Pancreas (tissue), 10 donors: ENCODE results near the gene EPB41L3. TPM values are rescaled to one million over a fixed set of nuclear protein-coding genes. Genes with fewer than 3 reads are reported as not detected.

Experiments
- ATAC-seq, 4 donors: fragments of 200-7000 bp; cut with Tn5 transposase; one replicate each; pipeline versions ENCODE4 v1.8.0 to v1.9.1; 2020; ENCODE audit warnings: mild to moderate bottlenecking in 4 of 4, moderate library complexity in 4 of 4
- DNase-seq, 6 donors: peaks; one replicate each; pipeline ENCODE4 v3.0.0-alpha.2; 2020
- FAIRE-seq: peaks from 2 replicates; lab custom pipeline; 2012; peaks lifted over from hg19 to GRCh38; lab: Jason Lieb, UNC
- H3K27ac ChIP-seq, 4 donors: fragments of 200-600 bp; sonication (generic); 1 replicate in 3 of 4; 2 replicates in 1 of 4; pipeline versions ENCODE4 v1.5.0 to v1.8.0; 2020
- H3K27me3 ChIP-seq, 4 donors: fragments of 200-600 bp; one replicate each; pipeline ENCODE4 v1.8.0; 2021
- H3K36me3 ChIP-seq, 3 donors: fragments of 200-600 bp; sonication (generic) in 1 of 3; one replicate each; pipeline versions ENCODE4 v1.5.0 to v1.8.0; 2020 to 2021
- H3K4me1 ChIP-seq, 3 donors: fragments of 200-600 bp; one replicate each; pipeline ENCODE4 v1.8.0; 2021
- H3K4me3 ChIP-seq, 4 donors: fragments of 200-600 bp; sonication (generic) in 2 of 4; one replicate each; pipeline versions ENCODE4 v1.5.0 to v1.8.0; 2020 to 2021
- H3K9me3 ChIP-seq, 4 donors: fragments of 200-600 bp; one replicate each; pipeline ENCODE4 v1.8.0; 2021
- CTCF ChIP-seq, 4 donors: fragments of 200-600 bp; sonication (generic) in 3 of 4; IDR thresholded peaks; one replicate each; pipeline versions ENCODE4 v1.5.0 to v1.8.0; 2021; ENCODE audit warnings: antibody characterized with exemption in 4 of 4
- WGBS, 2 donors: extraction: QIAGEN DNeasy Blood & Tissue Kit; methylation state at CpG; one replicate each; pipeline ENCODE4 v1.1.7; 2013; 5-methylcytosine and 5-hydroxymethylcytosine counted together
- intact Hi-C, 3 donors: fragments of 100-400 bp; cut with DNase I; formaldehyde crosslinking; loops; one replicate each; pipeline versions ENCODE4 v1.11.1 to v1.14.2; 2022
- polyA plus RNA-seq, 2 donors: library from polyadenylated mRNA; stranded (reverse); fragments of 200-250 nt; gene quantifications; one replicate each; pipeline ENCODE4 v1.2.3, GENCODE V29; 2013
- total RNA-seq, 6 donors: library from RNA; stranded (reverse); fragmentation: NEBNext Ultra II Directional in 4 of 6; extraction: Animal tissue kit (Norgen Biotek cat#: 25700) in 4 of 6; gene quantifications; one replicate each; pipeline versions ENCODE4 v1.2.1 to v1.2.4, GENCODE V29; 2021 to 2023
- donor health status: healthy with polysubstance abuse.
- donor health status: DM: no; HTN: no; CAD: no; lungs with moderate emphysema.
- donor health status: DM: no; HTN: no; CAD: no.
- donor health status: control.
- donor health status: control.
- donor health status: Bipolar disorder and iron deficiency.
- donor health status: DM: yes; HTN: yes; CAD: no.
- donor health status: DM: no; HTN: no; CAD: no.
- donor health status: DM: no; HTN: no; CAD: no.
- donor health status: DM: yes; HTN: yes; CAD: no.

Gene EPB41L3
- total and polyA plus RNA-seq, 8 donors: 3.8 to 18.3 (median 11.1) TPM

DNA sequence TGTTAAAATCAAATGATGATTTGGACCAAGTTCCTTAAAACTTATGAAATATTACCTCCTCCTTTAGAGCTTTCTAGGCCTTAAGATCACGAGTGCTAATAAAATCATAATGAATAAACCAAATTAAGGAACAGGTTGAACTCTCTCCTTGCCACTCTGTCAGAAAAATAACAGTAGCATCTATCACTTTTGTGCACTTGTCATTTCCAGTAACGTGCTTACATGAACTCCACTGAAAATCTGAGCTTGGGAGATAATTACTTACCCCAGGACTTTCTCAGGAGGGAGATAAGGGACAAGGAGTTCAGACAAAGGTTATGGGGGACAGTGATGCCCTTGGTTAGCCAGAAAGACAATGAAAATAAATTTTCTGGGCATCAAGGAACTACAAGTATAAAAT, 36.0 kb downstream of the EPB41L3 start:
- Histone ChIP-seq H3K27ac (no peak overlapping the region), H3K9me3 (no peaks in the 10 kb centered on the region), H3K27me3 (no peaks in the 10 kb centered on the region), H3K4me1 (no peaks in the 10 kb centered on the region), H3K36me3 (no peaks in the 10 kb centered on the region), H3K4me3 (no peak overlapping the region)
- no peak for FAIRE-seq
- no peak for TF ChIP-seq CTCF (IDR thresholded peaks at IDR 0.05)
- intact Hi-C loops: no loop called here
- DNase-seq: no peak
- ATAC-seq: no peak
- WGBS, 2 donors: 61 to 65% methylated on average over 2 of the region's 2 CpGs

DNA sequence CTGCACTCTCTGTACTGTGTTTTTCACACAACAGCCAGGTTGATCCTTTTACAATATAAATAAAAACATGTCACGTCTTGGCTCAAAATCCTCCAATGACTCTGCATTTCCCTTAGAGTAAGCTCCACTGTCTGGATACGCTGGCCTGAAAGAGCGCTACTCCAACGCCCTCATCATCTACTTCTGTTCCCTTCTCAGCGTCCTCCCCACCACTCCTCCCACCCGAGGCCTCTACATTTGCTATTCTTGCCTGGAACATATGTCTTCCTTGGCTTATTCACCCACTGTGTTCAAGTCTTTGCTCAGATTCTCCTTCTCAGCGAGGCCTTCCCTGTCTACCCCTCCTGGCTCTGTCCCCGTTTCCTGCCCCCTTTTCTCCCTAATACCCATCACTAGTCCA, 37.6 kb downstream of the EPB41L3 start:
- Histone ChIP-seq H3K4me3 (no peak overlapping the region), H3K27ac (no peak overlapping the region), H3K36me3 (no peaks in the 10 kb centered on the region), H3K9me3 (no peaks in the 10 kb centered on the region), H3K4me1 (no peaks in the 10 kb centered on the region), H3K27me3 (no peaks in the 10 kb centered on the region)
- FAIRE-seq (no peak), DNase-seq (no peak), ATAC-seq (no peak)
- WGBS, 2 donors: 87% methylated on average over 8 of the region's 8 CpGs
- no peak for TF ChIP-seq CTCF (IDR thresholded peaks at IDR 0.05)
- intact Hi-C loops: no loop called here

DNA sequence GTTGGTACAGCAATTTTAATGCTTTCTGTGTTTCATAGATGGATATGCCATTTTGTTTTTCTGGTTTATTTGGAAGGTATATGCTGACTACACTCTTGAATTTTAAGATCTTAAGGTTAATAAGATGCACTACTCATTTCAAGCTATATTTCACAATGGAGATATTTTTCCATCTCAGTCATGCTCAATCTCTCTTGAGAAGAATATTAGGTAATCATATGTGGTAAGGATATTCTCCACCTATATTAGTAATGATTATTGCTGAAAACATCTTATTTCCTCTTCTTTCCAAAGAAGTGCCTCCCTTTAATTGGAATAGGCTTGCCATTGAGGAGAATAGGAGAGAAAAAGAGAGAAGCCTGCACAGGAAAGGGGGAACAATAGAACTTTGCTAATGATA, 40.1 kb downstream of the EPB41L3 start:
- Histone ChIP-seq H3K4me1 (no peaks in the 10 kb centered on the region), H3K27me3 (no peaks in the 10 kb centered on the region), H3K9me3 (no peaks in the 10 kb centered on the region), H3K4me3 (no peak overlapping the region), H3K36me3 (no peaks in the 10 kb centered on the region), H3K27ac (no peak overlapping the region)
- DNase-seq: no peak
- intact Hi-C loops: no loop called here
- ATAC-seq: no peak
- no peak for FAIRE-seq
- TF ChIP-seq CTCF (IDR thresholded peaks at IDR 0.05): no peak

DNA sequence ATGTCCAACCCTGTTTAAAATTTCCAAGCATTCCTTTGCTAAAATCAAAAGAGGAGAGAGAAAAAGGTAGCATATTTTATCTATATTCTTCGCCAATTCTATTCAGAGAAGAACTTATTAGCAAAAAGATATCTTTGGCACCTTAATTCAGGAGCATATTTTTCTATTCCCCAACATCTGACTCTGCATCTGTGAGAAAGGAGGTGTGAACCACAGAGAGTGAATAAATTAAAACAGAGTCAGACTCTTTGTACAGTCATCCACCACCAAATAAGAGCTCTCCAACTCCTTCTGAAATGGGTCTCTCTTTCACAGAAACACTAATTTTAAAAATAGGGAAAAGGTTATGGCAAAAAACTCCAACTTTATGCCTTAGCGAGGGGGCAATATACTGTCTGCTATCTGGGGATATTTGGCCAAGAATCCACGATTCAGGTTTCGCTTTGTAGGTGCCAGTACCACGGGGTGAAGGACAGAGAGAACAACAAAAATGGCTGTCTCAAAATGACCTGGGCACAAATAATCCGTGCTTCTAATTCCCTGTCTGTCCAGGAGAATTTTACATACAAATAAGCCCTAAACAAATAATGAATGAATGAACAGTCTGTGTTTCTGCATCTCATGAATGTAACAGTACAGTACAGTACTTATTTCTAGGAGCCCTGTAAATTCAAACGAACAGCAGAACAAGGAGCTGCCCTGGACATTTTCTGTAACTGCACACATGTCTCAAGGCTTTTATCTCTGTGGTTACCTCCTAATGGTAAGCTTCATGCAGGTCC, 43.4 kb downstream of the EPB41L3 start:
- TF ChIP-seq CTCF (IDR thresholded peaks at IDR 0.05): no peak
- H3K36me3 ChIP-seq: no peaks in the 10 kb centered on the region
- H3K27ac ChIP-seq: no peak overlapping the region
- DNase-seq (no peak), ATAC-seq (no peak), FAIRE-seq (no peak)
- H3K4me3 ChIP-seq: no peak overlapping the region
- H3K4me1 ChIP-seq: no peaks in the 10 kb centered on the region
- intact Hi-C loops: no loop called here
- H3K27me3 ChIP-seq: no peaks in the 10 kb centered on the region
- WGBS, 2 donors: 61 to 72% methylated on average over 7 of the region's 7 CpGs
- no peaks in the 10 kb centered on the region for H3K9me3 ChIP-seq

GRCh38 chr18:5498452-5498851, 45.3 kb downstream of the EPB41L3 start:
- Histone ChIP-seq H3K27ac (no peak overlapping the region), H3K27me3 (no peaks in the 10 kb centered on the region), H3K36me3 (no peaks in the 10 kb centered on the region), H3K4me3 (no peak overlapping the region), H3K4me1 (no peaks in the 10 kb centered on the region), H3K9me3 (no peaks in the 10 kb centered on the region)
- TF ChIP-seq CTCF (IDR thresholded peaks at IDR 0.05): no peak
- ATAC-seq (no peak), DNase-seq (no peak), FAIRE-seq (no peak)
- intact Hi-C loops: no loop called here
- 88 to 90% methylated on average over 6 of the region's 6 CpGs for WGBS, 2 donors
